ENCODE results near the gene VPS39. TPM values are rescaled to one million over a fixed set of nuclear protein-coding genes. Genes with fewer than 3 reads are reported as not detected.

The VPS39 gene
- polyA plus RNA-seq, 1 experiment, result 79.5 TPM

DNA sequence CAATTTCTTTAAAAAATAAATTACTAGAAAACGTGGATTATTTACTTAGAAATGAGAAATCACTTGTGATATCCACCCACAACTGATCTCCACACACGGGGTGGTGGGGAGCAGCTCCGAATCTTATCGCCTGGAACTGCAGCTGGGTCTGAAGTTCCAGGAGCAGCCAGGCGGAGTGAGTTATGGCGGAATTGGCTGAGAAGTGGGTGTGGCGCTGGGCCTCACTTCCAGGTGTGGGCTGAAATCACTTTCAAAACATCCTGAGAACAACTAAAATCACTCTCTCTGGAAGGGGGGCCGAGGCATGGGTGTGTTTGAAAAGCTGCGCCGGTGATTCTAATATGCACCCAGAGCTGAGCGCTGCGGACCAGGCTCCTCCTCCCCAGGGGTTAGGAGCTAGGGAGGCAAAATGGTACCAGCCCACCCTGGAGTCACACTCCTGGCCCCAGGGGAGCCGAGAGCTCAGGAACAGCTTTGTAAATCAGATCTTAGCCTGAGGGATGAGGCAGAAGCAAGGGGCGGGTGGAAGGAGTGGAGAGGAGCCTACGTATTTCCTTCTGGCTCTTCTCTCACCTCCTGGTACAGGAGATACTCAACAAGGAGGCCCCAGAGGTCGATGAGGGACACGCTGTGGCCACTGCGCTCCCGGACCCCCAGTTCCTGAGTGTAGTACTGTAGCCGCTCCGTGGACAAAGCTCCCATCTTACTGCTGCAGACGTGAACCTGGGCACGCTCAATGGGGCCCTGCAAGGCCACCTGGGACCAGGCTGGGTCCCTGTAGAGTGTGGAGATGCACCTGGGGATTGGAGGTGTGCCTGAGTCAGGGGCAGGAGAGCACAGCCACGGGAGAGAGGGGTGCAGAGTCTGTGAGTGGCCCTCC is 61.3 kb downstream of the VPS39 start:
- H3K27me3 ChIP-seq (ENCODE audit: control insufficient read depth, insufficient read depth, low read length), result peaks cover 6% of the 10 kb centered on the region
- DNase-seq (ENCODE audit: low read depth), result no peak
- CTCF ChIA-PET, result interaction anchor here (1.0 to 5.0 kb wide), 5 partner anchors 9 to 74 kb away, joined by 3 to 31 read pairs (median 3); partner anchors contain the start of gene PLA2G4F
- H3K36me3 ChIP-seq (ENCODE audit: control insufficient read depth, insufficient read depth, low read length), result no peaks in the 10 kb centered on the region
- no peak overlapping the region for H3K4me3 ChIP-seq (ENCODE audit: low read depth, low read length)
- TF ChIP-seq, protein P1, sequence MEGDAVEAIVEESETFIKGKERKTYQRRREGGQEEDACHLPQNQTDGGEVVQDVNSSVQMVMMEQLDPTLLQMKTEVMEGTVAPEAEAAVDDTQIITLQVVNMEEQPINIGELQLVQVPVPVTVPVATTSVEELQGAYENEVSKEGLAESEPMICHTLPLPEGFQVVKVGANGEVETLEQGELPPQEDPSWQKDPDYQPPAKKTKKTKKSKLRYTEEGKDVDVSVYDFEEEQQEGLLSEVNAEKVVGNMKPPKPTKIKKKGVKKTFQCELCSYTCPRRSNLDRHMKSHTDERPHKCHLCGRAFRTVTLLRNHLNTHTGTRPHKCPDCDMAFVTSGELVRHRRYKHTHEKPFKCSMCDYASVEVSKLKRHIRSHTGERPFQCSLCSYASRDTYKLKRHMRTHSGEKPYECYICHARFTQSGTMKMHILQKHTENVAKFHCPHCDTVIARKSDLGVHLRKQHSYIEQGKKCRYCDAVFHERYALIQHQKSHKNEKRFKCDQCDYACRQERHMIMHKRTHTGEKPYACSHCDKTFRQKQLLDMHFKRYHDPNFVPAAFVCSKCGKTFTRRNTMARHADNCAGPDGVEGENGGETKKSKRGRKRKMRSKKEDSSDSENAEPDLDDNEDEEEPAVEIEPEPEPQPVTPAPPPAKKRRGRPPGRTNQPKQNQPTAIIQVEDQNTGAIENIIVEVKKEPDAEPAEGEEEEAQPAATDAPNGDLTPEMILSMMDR (IDR thresholded peaks at IDR 0.05; ENCODE audit: insufficient read depth, low read depth, low read length), result no peak
- POLR2A ChIA-PET, result interaction anchor here (0.7 kb wide), 1 partner anchor 14 kb away, joined by 3 read pairs; no protein-coding TSS in a partner anchor

DNA sequence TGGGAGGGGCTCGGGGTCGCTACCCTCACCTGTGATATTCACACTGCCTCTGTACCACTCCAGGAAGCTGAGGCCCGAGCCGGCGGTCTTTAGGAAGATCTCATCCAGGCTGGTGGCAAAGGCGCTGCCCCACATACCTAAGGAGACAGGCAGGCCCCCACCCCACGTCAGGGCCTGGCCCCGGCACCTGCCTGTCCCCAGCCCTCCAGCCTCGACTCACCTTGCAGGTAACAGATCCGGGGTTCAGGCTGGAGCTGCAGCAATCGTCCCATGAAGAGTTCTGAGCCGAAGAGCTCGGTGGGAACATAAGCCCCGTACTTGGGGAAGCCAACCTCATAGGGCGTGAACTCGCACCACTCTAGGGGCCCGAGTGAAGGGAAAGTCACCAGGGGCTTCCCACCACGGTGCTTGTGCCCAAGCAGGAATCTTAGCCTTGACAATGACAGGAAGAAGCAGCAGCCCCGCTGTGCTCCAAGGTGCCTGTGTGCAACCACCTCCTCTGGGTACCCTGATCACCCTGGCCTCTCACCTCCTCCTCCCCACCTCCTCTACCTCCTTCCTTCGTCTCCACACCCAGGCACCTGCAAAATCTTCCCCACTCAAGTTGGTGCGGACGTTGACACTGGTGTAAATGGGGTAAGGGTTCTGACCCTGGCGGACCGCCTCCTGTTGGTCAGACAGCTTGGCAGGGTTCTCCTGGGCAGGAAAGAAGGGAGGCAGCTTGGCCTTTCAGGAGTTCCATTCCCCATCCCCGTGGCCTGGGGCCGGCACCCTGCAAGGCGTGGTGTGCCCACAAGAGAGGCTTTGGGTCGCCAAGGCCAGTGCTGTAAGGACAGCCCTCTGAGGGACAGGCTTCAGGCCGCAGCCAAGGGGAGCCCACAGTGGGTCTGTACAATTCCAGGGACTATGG is 62.3 kb downstream of the VPS39 start:
- CTCF ChIA-PET, result interaction anchor here (0.5 to 5.0 kb wide), 6 partner anchors 8 to 156 kb away, joined by 3 to 31 read pairs (median 3); no protein-coding TSS in a partner anchor
- TF ChIP-seq, protein P1 (IDR thresholded peaks at IDR 0.05; ENCODE audit: insufficient read depth, low read depth, low read length), result no peak
- POLR2A ChIA-PET, result no interaction called here
- Histone ChIP-seq H3K27me3 (ENCODE audit: control insufficient read depth, insufficient read depth, low read length) (peaks cover 9% of the 10 kb centered on the region), H3K4me3 (ENCODE audit: low read depth, low read length) (no peak overlapping the region), H3K36me3 (ENCODE audit: control insufficient read depth, insufficient read depth, low read length) (no peaks in the 10 kb centered on the region)
- DNase-seq (ENCODE audit: low read depth), result no peak

DNA sequence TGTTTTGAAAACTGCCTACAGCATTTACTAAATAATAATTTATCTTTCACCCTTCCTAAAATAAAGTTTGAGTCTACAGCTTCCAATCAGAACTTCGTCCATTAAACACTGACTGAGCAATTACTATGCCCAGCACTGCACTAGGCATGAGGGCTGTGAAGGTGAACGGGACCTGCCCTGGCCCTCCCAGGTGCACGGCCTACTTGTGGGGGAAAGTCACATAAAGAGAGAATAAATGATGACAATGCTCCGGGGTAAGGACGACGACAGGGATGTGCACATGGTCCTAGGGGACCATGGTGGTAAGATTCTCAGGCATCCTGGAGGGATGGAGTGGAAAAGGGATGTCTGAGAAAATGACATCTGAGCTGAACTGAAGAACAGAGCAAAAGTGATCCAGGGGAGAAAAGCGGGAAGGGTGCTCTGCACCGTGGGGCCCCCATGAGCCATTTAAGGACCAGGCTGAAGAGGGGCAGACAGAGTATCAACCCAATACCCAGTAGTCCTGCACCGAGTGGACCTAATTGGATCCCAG is 63.2 kb downstream of the VPS39 start:
- DNase-seq (ENCODE audit: low read depth), result no peak
- POLR2A ChIA-PET, result no interaction called here
- Histone ChIP-seq H3K27me3 (ENCODE audit: control insufficient read depth, insufficient read depth, low read length) (peaks cover 11% of the 10 kb centered on the region), H3K4me3 (ENCODE audit: low read depth, low read length) (no peak overlapping the region), H3K36me3 (ENCODE audit: control insufficient read depth, insufficient read depth, low read length) (no peaks in the 10 kb centered on the region)
- TF ChIP-seq, protein P1 (IDR thresholded peaks at IDR 0.05; ENCODE audit: insufficient read depth, low read depth, low read length), result no peak
- CTCF ChIA-PET, result interaction anchor here (2.3 kb wide), 1 partner anchor 156 kb away, joined by 7 read pairs; no protein-coding TSS in a partner anchor

DNA sequence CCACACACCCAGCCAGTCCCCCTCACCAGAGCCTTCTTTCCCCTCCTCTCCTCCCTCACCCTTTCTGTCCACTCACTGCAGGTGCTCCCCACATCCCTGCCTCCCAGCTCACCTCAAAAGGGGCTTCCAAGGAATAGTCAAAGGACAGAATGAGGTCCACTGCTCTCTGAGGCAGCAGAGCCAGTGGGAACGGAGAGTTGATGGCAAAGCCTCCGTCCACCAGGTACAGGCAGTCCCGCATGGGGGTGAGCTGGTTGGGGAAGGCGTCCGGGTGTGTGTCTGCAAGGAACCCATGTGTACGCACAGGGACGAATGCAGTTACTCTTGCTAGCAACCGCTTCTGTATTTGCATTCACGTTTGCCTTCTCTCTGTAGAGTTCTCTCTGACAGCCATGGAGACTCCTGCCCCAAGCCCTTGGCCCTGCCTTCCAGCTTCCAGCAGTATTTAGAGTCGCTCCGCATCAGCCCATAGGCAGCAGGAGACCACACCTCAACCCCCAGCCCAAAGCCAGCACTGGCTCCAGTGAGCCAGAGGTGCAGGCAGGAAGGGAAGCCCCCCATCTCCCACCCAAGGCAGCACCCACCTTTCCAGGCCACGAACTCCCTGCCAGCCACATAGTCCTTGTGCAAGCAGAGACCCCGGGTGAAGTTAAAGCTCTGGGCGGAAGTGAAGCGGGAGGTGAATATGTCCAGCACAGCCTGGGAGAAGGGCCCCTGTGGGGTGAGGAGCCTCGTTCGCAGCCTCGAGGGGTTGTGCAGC is 64.1 kb downstream of the VPS39 start:
- CTCF ChIA-PET, result interaction anchor here (2.3 kb wide), 1 partner anchor 155 kb away, joined by 7 read pairs; no protein-coding TSS in a partner anchor
- DNase-seq (ENCODE audit: low read depth), result no peak
- TF ChIP-seq, protein P1 (IDR thresholded peaks at IDR 0.05; ENCODE audit: insufficient read depth, low read depth, low read length), result no peak
- Histone ChIP-seq H3K27me3 (ENCODE audit: control insufficient read depth, insufficient read depth, low read length) (peaks cover 13% of the 10 kb centered on the region), H3K36me3 (ENCODE audit: control insufficient read depth, insufficient read depth, low read length) (no peaks in the 10 kb centered on the region), H3K4me3 (ENCODE audit: low read depth, low read length) (no peak overlapping the region)
- POLR2A ChIA-PET, result no interaction called here

All from BJ (cell line).